CD4-positive, alpha-beta T cell (primary cell): ENCODE results near the gene LIMCH1. TPM values are rescaled to one million over a fixed set of nuclear protein-coding genes. Genes with fewer than 3 reads are reported as not detected.

Source experiments
- ATAC-seq: fragments of 200-7000 bp; cut with Tn5 transposase; one replicate; pipeline ENCODE4 v1.10.0; 2022; ENCODE audit warnings: mild to moderate bottlenecking; ENCODE audit not compliant: poor library complexity
- CTCF ChIA-PET: fragments of 350-600 bp; sonication (Branson Sonifier 250); formaldehyde crosslinking; loops from one replicate; lab custom pipeline; 2021; ENCODE audit warnings: antibody characterized with exemption, inconsistent platforms; lab: Charles Lee
- POLR2A ChIA-PET: fragments of 350-600 bp; sonication (Branson Sonifier 250); formaldehyde crosslinking; loops from one replicate; lab custom pipeline; 2021; ENCODE audit warnings: antibody characterized with exemption, inconsistent platforms; lab: Charles Lee
- DNase-seq, 14 experiments: peaks; one replicate each; pipeline ENCODE4 v3.0.0-alpha.2; 2013 to 2020; ENCODE audit warnings: mixed read lengths in 2 of 14
- H3K27ac ChIP-seq, 2 donors: one replicate each; pipeline versions ENCODE4 v1.5.1 to v1.7.0; 2013; ENCODE audit warnings: low read length in 2 of 2, low read depth in 1 of 2, mild to moderate bottlenecking in 1 of 2
- H3K27me3 ChIP-seq, 2 experiments: 1 replicate in 1 of 2; 2 replicates in 1 of 2; pipeline versions ENCODE4 v1.6.1 to v1.7.0; 2013; ENCODE audit warnings: low read length in 2 of 2, control low read depth in 1 of 2, mild to moderate bottlenecking in 1 of 2, moderate library complexity in 1 of 2; ENCODE audit not compliant: insufficient read depth in 2 of 2, control insufficient read depth in 1 of 2
- H3K36me3 ChIP-seq: one replicate; pipeline ENCODE4 v1.6.1; 2013; ENCODE audit warnings: low read length, control low read depth; ENCODE audit not compliant: insufficient read depth
- H3K4me1 ChIP-seq: one replicate; pipeline ENCODE4 v1.6.1; 2013; ENCODE audit warnings: low read length, control low read depth; ENCODE audit not compliant: insufficient read depth
- H3K4me3 ChIP-seq: one replicate; pipeline ENCODE4 v1.5.1; 2013; ENCODE audit warnings: mild to moderate bottlenecking, low read length, moderate library complexity
- H3K9me3 ChIP-seq, 2 experiments: 1 replicate in 1 of 2; 2 replicates in 1 of 2; pipeline versions ENCODE4 v1.6.1 to v1.7.0; 2013; ENCODE audit warnings: low read length in 2 of 2, mild to moderate bottlenecking in 2 of 2, control low read depth in 1 of 2, moderate library complexity in 1 of 2; ENCODE audit not compliant: control insufficient read depth in 1 of 2, insufficient read depth in 1 of 2
- H3K27ac Mint-ChIP-seq: one replicate; pipeline ENCODE4 v1.8.0; 2020; ENCODE audit warnings: mixed read lengths
- H3K27me3 Mint-ChIP-seq: one replicate; pipeline ENCODE4 v1.8.0; 2021; ENCODE audit warnings: mixed read lengths
- H3K36me3 Mint-ChIP-seq: one replicate; pipeline ENCODE4 v1.8.0; 2021; ENCODE audit warnings: low read depth, mixed read lengths
- H3K4me1 Mint-ChIP-seq: one replicate; pipeline ENCODE4 v1.8.0; 2021; ENCODE audit warnings: low read depth, mixed read lengths
- H3K4me3 Mint-ChIP-seq: one replicate; pipeline ENCODE4 v1.8.0; 2020; ENCODE audit warnings: mild to moderate bottlenecking, mixed read lengths
- H3K9me3 Mint-ChIP-seq: one replicate; pipeline ENCODE4 v1.8.0; 2020; ENCODE audit warnings: mixed read lengths
- intact Hi-C, 2 experiments: fragments of 100-400 bp; cut with DNase I in 1 of 2; cut with micrococcal nuclease in 1 of 2; formaldehyde crosslinking; loops; one replicate each; pipeline versions ENCODE4 v1.15.1 to v1.9.0; 2023 to 2025; cut with DNase I, micrococcal nuclease
- total RNA-seq, 174 experiments: library from RNA in 2 of 174; stranded (reverse) in 2 of 174; gene quantifications; one replicate each; pipeline ENCODE4 v1.2.3 and lab custom pipeline; 2021 to 2026
- TF ChIP-seq, protein P1 (sequence below): fragments of 200-600 bp; IDR thresholded peaks from one replicate; pipeline ENCODE4 v1.8.0; 2022; ENCODE audit warnings: antibody characterized with exemption, mild to moderate bottlenecking

LIMCH1 gene
- total RNA-seq, 2 experiments from 2014 or later = not detected

- no peaks in the 10 kb centered on the region for H3K36me3 Mint-ChIP-seq
- Histone ChIP-seq H3K4me3 (no peak overlapping the region), H3K36me3 (no peaks in the 10 kb centered on the region), H3K27me3 (no peaks in the 10 kb centered on the region), H3K4me1 (no peaks in the 10 kb centered on the region), H3K27ac (no peak overlapping the region), H3K9me3 (no peaks in the 10 kb centered on the region)
- ChIA-PET CTCF (no interaction called here), POLR2A (no interaction called here)
- H3K4me1 Mint-ChIP-seq = no peaks in the 10 kb centered on the region
- intact Hi-C loops = no loop called here
- no peak overlapping the region for H3K27ac Mint-ChIP-seq
- no peaks in the 10 kb centered on the region for H3K27me3 Mint-ChIP-seq
- DNase-seq (no peak), ATAC-seq (no peak)
- TF ChIP-seq, protein P1, sequence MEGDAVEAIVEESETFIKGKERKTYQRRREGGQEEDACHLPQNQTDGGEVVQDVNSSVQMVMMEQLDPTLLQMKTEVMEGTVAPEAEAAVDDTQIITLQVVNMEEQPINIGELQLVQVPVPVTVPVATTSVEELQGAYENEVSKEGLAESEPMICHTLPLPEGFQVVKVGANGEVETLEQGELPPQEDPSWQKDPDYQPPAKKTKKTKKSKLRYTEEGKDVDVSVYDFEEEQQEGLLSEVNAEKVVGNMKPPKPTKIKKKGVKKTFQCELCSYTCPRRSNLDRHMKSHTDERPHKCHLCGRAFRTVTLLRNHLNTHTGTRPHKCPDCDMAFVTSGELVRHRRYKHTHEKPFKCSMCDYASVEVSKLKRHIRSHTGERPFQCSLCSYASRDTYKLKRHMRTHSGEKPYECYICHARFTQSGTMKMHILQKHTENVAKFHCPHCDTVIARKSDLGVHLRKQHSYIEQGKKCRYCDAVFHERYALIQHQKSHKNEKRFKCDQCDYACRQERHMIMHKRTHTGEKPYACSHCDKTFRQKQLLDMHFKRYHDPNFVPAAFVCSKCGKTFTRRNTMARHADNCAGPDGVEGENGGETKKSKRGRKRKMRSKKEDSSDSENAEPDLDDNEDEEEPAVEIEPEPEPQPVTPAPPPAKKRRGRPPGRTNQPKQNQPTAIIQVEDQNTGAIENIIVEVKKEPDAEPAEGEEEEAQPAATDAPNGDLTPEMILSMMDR = no peak
- H3K9me3 Mint-ChIP-seq = peaks cover 9% of the 10 kb centered on the region
- no peak overlapping the region for H3K4me3 Mint-ChIP-seq
Observed at GRCh38 chr4:41506130-41506529, 31.8 kb upstream of the LIMCH1 start.

- CTCF ChIA-PET = no interaction called here
- Mint-ChIP-seq H3K4me3 (no peak overlapping the region), H3K27me3 (no peaks in the 10 kb centered on the region), H3K27ac (no peak overlapping the region), H3K4me1 (no peaks in the 10 kb centered on the region), H3K9me3 (peaks cover 9% of the 10 kb centered on the region), H3K36me3 (no peaks in the 10 kb centered on the region)
- intact Hi-C loops = no loop called here
- Histone ChIP-seq H3K27ac (no peak overlapping the region), H3K36me3 (no peaks in the 10 kb centered on the region), H3K4me1 (no peaks in the 10 kb centered on the region), H3K9me3 (no peaks in the 10 kb centered on the region), H3K27me3 (no peaks in the 10 kb centered on the region), H3K4me3 (no peak overlapping the region)
- TF ChIP-seq, protein P1 = no peak
- ATAC-seq = no peak
- DNase-seq = no peak
- POLR2A ChIA-PET = no interaction called here
Observed at GRCh38 chr4:41507291-41507947, 30.5 kb upstream of the LIMCH1 start.

GRCh38 chr4:41509451-41509866 lies 28.5 kb upstream of the LIMCH1 start:
- ATAC-seq = no peak
- Mint-ChIP-seq H3K9me3 (peaks cover 11% of the 10 kb centered on the region), H3K27ac (no peak overlapping the region), H3K4me3 (no peak overlapping the region), H3K27me3 (no peaks in the 10 kb centered on the region), H3K4me1 (no peaks in the 10 kb centered on the region), H3K36me3 (no peaks in the 10 kb centered on the region)
- DNase-seq = no peak
- TF ChIP-seq, protein P1 = no peak
- POLR2A ChIA-PET = no interaction called here
- no peaks in the 10 kb centered on the region for H3K9me3 ChIP-seq
- no peak overlapping the region for H3K4me3 ChIP-seq
- no peak overlapping the region for H3K27ac ChIP-seq
- no peaks in the 10 kb centered on the region for H3K4me1 ChIP-seq
- CTCF ChIA-PET = no interaction called here
- no peaks in the 10 kb centered on the region for H3K36me3 ChIP-seq
- H3K27me3 ChIP-seq = no peaks in the 10 kb centered on the region
- intact Hi-C loops = no loop called here
